GM18873 (cell line): ENCODE results near the gene SCN4B.

Experiments
- ATAC-seq: cut with Tn5 transposase; IDR thresholded peaks from one replicate; pipeline ENCODE4 v1.9.1; 2021; ENCODE audit warnings: mild to moderate bottlenecking, moderate library complexity, moderate number of reproducible peaks; ENCODE audit not compliant: unreplicated experiment, low FRiP score

The SCN4B gene

DNA sequence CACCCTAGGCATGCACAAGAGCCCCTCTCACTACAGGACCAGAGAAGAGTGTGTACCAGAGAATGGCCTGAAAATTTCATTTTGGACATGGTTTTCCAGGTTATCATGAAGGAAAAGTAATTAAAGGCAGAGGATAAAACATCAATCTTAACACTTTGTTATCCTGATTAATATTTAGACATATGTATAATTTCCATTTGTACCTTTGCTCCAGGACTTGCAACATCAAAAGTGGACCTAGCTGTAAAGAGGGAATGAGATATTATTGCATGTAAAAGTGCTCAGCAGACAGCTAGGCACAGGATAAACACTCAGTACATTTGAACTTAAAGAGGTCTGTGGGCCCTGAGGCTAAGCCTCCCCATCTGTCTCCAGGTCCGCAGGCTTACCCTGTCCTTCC, 2.0 kb upstream of the SCN4B start:
- ATAC-seq, result no peak

DNA sequence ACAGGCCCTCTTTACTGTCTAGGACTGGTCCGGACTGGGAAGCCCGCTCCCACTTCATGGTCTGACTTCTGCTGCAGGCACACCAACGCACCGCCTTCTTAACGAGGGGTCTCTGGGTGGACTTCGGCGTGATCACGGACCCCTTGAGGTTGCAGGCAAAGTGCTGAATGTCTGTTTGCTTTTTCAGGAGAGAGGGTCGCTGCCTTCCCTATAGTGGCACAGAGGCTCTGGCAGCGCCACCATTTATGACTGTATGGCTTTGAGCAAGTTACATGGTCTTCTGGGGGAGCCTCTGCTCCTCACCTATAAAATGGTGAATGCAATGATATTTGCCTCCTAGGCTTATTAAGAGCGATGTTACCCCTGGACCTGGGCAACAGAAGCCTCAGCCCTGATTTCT, 1.4 kb upstream of the SCN4B start:
- ATAC-seq, result no peak

DNA sequence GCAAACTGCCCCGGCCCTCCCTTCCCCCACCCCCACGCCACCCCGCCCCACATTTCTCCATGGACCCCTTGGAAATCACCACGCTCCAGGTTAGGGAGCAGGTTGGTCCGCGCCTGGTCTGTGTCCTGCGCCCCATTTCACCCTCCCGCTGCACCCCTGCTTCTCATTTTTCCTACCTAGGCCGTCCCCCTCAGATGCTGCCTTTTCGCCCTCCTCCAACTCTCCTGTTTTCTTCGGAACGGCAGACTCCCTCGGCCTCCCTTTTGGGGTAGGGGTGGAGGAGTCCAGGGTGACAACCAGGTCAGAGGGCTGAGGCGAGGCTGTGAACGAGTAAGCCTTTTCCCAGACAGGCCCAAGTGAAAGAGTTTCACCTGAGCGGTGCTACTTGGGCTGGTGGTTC, 893 bp upstream of the SCN4B start:
- ATAC-seq, result no peak

DNA sequence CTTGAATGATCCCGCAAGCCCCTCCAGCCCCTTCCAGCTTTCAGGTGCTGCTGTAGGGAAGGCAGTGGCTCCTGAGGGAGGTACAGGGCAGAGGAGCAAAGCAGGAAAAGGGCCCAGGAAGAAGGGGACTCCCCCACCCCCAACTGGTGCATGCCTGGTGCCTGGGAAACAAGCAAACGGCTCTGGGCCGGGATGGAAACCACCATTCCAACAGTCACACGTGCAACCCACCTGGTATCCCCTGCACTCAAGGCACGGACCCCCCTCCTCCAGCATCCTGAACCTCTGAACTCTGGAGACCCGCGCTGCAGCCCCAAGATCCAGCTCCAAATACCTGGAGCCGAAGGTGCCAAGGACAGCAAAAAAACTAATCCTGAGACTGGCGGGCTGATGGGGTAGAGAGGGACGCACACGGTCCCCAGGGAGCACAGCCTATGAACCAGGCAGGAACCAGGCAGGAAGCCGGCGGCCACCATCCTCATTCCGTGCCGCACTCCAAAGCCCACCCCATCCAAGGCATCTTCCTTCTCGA, 537 bp downstream of the SCN4B start:
- ATAC-seq, result no peak

DNA sequence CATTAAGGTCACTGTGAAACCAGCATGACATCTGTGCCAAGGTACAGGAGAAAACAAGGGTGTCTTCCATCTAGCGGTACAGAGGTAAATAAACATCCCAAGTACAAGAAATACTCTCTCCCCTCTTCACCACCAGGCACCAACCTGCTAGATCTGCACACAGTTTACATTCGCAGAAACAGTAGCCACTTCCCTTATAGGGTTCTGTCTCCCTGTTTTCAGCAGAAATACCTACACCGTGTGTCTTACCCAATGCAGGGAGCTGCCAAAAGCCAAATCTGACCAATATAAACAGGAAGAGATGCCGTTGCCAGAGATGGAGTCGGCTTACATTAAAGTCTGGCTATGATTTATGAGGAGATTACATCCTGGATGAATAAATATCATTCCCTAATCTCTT, 1.2 kb downstream of the SCN4B start:
- no peak for ATAC-seq

DNA sequence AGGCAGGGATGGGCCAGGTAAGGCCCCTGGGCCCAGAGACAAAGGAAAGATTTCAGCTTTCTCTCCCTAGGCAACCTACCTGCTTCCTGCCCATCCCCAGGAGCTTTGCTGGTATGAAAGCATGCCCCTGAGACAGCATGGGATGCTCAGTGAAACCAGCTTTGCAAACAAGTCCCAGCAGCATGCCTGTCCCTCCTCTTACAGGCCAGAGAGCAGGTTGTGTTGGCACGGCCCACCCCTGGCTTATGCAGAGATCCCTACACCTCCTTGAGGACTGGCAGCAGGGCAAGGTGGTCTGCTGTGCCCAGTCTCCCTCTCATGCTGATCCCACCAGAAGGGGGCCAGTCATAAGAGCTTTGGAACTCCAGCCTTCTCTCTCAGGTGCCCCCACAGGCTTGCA, 3.1 kb downstream of the SCN4B start:
- no peak for ATAC-seq

DNA sequence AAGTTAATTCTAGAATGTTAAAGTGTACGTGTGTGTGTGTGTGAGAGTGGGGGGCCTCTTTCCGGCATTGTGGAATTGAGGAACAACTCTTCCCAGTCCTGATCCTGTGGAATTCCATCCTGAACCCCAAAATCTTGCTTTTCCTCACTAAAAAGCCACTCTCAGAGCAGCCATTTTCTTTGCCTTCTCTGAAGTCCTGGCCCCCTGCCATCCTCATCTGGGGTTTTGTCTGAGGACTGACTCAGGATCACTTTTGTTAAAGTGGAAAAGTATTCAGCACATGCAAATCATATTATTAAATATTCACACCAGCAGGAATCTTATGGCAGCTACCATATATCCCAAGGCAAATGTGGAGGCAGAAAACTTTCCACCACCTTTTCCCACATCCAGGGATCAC, 3.8 kb downstream of the SCN4B start:
- no peak for ATAC-seq

DNA sequence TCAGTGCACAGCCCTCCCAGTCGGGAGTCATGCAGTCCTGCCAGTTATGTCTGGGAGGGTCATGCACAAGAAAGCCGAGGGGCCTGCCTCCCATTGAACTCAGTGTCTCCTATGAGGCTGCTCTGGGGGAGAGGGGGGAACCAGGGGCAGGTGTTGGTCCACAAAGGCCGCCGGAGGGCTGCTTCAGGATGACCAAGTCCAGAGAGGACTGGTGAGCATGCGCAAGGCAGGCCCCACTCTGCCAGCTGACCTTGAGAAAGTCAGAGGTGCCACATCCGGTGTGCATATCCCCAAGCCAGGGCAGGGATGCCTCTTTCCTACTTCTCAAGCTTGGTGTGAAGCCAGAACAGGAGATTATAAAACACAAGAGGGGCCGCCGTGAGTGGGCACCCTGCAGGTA, 4.4 kb downstream of the SCN4B start:
- ATAC-seq, result no peak

DNA sequence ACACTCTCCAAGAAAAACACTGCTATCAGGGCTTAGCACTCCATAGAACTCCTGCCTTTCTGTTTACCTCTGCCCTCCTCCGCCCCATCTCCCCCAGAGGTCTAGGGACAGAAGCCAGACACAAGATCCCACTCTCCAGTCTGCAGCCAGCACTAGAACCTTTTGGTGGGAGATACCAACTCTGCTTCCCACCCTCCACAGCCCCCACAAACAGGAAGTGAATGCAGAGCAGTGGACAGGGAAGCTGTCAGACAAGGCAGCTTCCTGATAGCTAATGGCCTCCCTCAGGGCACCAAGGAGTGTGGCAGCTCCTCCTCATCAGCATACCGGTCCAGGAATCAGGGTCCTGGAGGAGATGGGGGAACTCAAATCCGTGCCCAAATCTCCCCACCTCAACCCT, 5.1 kb downstream of the SCN4B start:
- ATAC-seq, result no peak

DNA sequence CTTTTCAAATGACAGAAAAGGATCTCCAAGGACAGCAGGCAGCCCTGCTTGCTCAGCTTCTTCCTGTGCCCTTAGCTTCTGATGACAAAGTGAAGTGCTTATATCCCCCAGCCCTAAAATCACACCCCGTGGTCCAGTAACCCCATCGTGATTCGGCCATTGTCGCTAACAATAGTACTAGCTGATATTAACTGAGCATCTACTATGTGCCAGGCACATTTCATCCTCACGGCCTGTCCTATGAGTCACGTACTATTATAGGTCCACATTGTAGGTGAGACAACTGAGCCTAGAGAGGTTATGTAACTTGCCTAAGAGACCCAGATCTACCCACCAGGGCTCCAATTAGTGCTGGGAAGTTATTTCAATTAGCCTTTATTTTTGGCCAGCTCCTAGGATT, 6.1 kb downstream of the SCN4B start:
- ATAC-seq, result no peak

DNA sequence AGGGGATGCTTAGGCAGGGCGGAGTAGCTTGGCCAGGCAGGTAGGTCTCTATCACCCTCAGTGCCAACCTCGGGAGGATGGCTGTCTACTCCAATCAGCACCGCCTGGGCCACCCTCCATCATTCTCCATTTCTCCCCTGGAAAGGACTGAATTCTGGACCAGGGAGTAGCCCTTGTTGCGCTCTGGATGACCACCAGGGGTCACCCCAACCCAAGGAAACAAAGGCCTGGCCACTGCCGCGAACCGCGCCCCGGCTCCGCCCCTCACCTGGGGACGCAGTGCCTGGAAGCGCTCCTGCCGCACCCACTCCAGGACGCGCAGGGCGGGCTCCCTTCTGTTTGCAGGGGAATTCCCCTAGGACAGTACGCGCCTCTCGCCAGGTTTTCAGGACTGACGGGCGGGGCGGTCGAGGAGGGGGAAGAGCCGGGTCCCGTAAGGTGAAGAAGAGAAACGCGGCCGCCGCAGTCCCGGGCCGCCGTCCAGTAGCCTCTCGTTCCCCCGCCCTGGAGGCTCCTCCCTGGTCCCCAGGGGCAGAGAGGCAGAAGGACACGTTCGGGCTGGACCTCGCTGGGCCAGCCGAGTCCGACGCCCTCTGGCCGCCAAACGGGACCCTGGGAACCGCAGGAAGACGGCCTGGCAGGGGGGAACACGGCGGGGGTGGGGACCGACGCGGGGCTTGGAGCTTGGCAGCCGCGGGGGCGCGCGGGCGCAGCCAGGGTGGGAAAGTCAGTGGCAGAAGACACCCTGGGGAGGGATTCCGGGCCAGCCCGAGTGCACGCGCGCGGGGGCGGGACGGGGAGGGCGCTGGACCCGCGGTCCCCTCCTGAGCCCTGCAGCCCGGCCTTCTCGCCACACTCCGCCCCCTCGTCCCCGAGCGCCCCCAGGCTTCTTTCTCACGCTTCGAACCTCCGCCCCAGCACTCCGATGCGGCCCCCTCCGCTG, 7.1 kb downstream of the SCN4B start:
- ATAC-seq, result no peak

DNA sequence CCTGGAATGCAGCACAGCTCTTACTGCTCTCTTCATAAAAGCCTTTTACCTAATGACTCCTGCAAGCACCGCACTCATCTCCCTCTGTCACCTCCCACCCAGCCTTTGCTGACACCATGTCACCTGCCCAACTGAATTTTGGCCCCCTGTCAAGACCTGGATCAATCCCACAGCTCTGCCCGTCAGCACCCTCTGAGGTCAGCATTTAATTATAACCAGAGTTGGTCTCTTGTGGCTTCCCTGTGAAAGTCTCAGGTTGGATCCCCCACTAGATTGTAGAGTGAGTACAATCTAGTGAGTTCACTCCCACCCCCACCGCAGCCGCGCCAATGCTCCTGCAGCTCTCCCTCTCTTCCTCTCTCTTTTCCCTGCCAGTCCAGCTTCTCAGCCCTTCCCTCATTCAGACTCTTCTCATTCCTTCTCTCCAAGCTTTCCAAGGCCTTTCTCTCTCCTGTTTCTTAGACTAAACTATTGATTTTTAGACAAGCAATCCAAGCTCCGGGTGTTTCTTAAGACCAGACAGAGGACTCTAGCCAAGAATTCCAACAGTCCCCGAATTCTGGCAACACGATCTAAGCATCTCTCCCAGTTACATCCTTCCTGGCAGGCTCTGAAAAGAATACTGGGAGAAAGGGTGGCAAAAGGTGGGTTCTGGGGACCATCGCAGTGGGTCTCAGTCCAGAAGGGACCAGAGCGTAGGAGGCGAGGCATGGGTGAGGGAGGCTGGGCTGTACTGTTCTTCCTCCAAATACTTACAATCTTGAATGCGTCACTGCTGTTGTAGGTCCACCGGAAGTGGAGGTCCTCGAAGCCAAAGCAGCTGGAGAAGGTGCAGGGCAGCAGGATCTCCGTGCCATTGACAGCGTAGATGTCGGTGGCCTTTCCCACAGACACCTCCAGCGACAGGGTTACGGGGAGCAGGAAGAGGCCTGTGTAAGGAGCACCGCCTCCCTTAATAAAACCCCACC, 8.0 kb downstream of the SCN4B start:
- no peak for ATAC-seq

DNA sequence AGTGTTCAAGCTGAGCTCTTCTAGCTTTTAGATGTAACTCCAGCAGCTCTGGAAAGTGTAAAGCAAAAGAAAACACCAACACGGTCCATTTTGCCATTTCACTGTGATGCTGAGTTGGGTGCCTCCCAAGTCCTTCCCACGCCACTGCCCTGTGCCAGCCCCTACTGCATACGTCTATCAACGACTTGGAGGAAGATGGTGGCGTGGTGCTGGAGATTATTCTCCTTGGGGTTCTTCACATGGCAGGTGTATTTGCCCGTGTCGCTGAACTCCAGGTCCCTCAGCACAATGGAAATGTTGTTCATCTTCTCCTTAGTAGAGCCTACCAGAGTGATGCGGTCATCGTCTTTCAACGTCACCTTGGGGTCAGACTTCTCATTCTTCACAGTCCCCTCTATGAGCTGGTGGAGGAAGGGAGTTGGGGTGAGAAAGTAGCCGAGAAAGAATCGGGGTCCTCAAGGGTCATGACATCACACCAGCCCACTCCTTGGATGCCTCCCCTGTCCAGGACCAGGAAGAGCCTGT, 8.9 kb downstream of the SCN4B start:
- no peak for ATAC-seq

DNA sequence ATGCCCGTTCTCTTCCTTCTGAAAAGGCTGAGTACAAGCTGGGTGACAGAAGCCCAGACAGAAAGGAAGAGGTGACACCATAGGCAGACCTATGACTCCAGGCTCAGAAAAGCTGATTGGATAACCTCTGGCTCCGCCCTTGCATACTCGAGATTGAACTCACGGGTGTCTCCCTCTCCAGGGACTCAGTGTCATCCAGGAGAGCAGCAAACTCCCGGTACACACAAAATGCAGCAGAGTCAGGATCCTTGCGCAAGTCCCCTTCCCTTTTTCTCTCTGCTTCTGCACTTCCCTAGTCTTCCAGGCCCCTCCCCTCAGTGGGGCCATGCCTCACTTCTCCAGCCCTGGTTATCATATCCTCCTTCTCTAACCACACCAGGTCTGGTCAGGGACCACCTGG, 9.8 kb downstream of the SCN4B start:
- ATAC-seq, result no peak

DNA sequence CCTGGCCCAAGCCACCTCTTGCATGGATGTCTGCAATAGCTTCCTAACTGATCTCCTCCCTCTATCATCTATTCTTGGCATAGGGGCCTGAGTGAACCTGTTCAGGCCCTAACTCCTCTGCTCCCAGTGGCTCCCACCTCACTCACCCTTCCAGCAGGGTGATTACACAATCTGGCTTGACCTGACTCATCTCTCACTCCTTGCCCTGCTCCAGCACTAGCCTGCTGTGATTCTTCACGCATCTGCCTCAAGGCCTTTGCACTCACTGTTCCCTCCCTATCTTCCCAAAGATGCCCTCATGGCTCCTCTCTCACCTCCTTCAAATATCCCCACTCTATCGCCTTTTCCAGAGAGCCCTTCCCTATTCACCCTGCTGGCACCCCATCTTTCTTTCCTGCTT, 10.5 kb downstream of the SCN4B start:
- ATAC-seq, result no peak

DNA sequence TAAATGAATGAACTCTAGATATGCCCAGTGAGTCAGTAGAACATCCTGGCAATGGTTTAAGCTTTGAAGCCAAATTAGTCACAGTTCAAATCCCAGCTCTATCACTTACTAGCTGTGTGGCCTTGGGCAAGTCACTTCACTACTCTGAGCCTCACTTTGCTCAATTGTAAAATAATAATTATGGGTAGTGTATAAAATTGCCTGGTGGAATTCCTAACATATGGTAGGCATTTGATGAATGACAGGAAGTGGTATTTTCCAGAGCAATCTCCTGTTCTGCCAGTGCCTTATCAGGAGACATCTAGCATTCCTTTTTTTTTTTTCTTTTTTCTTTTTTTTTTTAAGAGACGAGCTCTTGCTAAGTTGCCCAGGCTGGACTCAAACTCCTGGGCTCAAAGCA, 13.0 kb downstream of the SCN4B start:
- no peak for ATAC-seq

DNA sequence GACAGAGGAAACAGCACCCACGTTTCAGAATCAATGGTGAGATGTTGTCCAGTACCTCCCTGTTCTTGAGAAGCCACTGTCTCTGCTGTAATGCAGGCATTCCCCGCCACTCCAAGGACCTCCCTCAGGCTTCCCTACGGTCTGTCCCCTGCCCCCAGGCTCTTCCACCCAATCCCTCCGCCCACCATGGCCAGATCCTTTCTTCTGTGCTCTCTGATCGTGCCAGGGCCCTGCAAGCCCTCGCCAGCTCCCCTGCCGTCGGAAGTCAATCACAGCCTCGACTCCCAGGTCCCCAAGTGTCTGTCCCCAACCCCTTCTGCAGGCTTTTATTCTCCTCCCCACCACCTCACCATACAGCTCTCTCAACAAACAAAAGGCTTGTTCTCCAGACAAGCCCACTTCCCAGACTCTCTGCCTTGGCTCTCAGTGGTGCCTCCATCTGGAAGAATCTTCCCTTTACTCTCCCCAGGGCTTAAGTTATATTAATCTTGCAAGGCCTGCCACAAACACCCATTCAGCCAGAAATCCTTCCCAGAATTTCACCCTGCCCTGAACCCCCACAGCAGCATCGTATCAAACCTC, 13.7 kb downstream of the SCN4B start:
- no peak for ATAC-seq

DNA sequence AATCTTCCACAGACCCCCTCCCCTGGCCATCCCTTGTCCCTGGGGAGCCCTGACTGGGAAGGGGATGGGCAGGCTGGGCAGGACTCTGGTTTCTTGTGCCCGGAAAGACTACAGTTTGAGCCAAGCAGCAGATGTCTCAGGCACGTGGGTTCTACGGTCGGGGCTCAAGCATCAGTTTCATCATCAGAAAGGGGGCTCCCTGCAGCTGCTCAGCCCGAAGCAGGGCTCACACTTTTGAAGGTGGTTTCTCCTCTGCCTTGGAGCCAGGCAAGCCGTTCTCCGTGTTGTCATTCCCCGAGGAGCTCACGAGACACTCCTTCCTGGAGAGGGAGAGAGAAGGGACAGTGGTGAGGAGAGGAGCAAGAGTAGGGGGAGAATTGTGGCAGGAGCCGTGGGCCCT, 15.8 kb downstream of the SCN4B start:
- ATAC-seq, result no peak

DNA sequence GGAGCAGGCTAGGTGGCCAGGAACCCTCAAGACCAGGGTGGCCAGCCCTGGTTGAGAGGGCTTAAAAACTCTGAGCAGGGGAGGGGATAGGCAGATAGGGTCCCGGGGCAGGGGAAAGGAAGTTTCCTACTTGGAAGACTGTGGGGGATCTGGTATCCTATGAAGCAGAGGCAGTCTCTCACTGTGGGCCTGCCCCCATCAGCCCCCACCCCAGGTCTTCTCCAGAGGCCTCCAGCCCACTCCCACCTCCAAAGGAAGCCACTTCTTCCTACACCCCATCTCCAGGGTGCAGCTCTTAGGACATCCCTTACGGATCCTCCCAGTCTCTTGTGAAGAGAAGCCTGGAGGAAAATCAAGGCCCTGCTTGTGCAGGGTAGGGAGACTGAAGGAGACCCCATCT, 16.3 kb downstream of the SCN4B start:
- ATAC-seq, result no peak

DNA sequence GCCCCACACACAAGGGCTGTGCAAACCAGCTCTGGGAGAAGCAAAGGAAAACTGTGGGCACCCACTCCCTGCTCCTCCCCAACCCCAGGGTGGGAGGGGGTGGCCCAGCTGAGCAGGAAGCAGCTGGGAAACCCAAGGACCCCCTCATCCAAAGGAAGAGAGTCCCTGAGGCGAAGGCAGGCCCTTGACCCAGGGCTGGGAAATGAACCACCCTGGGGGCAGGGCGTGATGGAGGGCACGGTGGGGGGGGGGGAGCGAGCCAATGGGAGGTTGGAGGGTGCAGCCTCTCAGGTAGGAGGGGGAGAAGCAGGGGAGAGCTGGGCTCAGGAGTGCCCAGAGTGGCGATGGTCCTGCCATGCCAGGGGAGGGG, 16.8 kb downstream of the SCN4B start:
- ATAC-seq, result no peak
